ENCODE results near the gene POR.

DNA sequence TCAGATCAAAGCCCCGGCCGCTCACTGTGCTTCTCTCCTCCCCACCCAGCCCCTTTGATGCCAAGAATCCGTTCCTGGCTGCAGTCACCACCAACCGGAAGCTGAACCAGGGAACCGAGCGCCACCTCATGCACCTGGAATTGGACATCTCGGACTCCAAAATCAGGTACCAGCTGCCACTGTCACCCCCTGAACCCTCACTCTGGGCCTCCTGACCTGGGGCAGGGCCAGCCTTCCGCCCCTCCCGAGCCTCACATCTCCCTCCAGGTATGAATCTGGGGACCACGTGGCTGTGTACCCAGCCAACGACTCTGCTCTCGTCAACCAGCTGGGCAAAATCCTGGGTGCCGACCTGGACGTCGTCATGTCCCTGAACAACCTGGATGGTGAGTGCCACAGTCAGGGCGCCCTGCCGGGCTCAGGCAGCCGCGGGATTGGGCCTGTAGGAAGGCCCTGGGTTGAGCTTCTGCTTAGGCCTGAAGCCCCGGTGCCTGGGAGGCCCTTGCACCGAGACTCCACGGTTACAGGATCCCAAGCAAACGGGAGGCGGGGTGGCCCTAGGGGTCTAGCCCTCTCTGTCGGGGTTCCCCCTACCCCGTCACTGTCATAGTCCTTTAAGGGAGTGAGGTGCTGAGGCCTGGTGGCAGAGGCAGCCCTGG lies 68.6 kb downstream of the POR start:
- TF ChIP-seq, protein P1, sequence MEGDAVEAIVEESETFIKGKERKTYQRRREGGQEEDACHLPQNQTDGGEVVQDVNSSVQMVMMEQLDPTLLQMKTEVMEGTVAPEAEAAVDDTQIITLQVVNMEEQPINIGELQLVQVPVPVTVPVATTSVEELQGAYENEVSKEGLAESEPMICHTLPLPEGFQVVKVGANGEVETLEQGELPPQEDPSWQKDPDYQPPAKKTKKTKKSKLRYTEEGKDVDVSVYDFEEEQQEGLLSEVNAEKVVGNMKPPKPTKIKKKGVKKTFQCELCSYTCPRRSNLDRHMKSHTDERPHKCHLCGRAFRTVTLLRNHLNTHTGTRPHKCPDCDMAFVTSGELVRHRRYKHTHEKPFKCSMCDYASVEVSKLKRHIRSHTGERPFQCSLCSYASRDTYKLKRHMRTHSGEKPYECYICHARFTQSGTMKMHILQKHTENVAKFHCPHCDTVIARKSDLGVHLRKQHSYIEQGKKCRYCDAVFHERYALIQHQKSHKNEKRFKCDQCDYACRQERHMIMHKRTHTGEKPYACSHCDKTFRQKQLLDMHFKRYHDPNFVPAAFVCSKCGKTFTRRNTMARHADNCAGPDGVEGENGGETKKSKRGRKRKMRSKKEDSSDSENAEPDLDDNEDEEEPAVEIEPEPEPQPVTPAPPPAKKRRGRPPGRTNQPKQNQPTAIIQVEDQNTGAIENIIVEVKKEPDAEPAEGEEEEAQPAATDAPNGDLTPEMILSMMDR (conservative IDR thresholded peaks at IDR 0.05; ENCODE audit: low read length) = no peak
- no peak for TF ChIP-seq EZH2phosphoT487 (IDR thresholded peaks at IDR 0.05; ENCODE audit: borderline replicate concordance)

All from Loucy (cell line).